RWPE1 (cell line): Measurements from ENCODE around the gene ACTRT2.

Source experiments
- CTCF ChIA-PET: fragments of 350-600 bp; sonication (Branson Sonifier 250); formaldehyde crosslinking; extraction: SDS; loops from one replicate; lab custom pipeline; 2021; lab: Yijun Ruan, JAX
- POLR2A ChIA-PET: fragments of 400-600 bp; formaldehyde crosslinking; extraction: SDS; loops from one replicate; lab custom pipeline; 2020; ENCODE audit warnings: antibody characterized with exemption; ENCODE audit not compliant: low non-redundant PET; lab: Yijun Ruan, JAX
- DNase-seq: peaks from one replicate; pipeline ENCODE4 v3.0.0; 2012; ENCODE audit warnings: low spot score
- H3K27ac ChIP-seq: fragments of 450-650 bp; 2 replicates; pipeline ENCODE4 v1.5.1; 2017
- TF ChIP-seq, protein P1 (sequence below): fragments of 450-650 bp; conservative IDR thresholded peaks from 2 replicates; pipeline ENCODE4 v1.5.1; 2017; ENCODE audit warnings: low read depth, mild to moderate bottlenecking

Gene ACTRT2

GRCh38 chr1:3037281-3038040 lies 16.2 kb downstream of the ACTRT2 start:
- no peak overlapping the region for H3K27ac ChIP-seq
- TF ChIP-seq, protein P1, sequence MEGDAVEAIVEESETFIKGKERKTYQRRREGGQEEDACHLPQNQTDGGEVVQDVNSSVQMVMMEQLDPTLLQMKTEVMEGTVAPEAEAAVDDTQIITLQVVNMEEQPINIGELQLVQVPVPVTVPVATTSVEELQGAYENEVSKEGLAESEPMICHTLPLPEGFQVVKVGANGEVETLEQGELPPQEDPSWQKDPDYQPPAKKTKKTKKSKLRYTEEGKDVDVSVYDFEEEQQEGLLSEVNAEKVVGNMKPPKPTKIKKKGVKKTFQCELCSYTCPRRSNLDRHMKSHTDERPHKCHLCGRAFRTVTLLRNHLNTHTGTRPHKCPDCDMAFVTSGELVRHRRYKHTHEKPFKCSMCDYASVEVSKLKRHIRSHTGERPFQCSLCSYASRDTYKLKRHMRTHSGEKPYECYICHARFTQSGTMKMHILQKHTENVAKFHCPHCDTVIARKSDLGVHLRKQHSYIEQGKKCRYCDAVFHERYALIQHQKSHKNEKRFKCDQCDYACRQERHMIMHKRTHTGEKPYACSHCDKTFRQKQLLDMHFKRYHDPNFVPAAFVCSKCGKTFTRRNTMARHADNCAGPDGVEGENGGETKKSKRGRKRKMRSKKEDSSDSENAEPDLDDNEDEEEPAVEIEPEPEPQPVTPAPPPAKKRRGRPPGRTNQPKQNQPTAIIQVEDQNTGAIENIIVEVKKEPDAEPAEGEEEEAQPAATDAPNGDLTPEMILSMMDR, result no peak
- DNase-seq, result no peak
- ChIA-PET CTCF (no interaction called here), POLR2A (no interaction called here)

GRCh38 chr1:3038113-3038551 lies 16.9 kb downstream of the ACTRT2 start:
- DNase-seq, result no peak
- TF ChIP-seq, protein P1, result no peak
- no peak overlapping the region for H3K27ac ChIP-seq
- ChIA-PET CTCF (no interaction called here), POLR2A (no interaction called here)

DNA sequence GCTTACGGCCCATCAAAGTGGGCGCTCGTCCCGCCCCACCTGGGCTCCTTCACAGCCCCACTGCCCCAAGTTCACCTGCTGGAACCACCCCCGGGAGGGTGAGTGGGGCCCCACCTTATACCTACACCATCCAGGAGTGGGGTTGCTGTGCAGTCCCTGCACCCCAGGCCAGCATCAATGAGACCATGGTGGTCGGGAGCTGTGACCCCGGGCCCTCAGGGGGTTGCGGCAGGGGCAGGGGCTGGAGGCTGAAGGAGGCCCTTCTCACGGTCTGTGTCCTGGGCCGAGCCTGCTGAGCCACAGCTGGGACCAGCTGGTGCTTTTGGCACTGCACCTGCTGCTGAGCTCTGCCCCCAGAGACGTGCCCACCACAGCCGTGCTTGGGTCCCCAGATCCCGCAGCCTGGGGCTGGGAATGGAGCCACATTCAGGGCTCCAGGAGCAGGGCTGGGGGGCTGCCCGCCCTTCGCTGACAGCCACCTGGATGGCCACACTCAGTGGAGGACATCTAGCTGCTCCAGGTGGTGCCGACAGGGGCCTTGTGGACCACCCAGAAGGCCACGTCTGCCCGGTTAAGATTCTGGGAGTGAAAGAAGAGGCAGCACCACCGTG lies 17.4 kb downstream of the ACTRT2 start:
- ChIA-PET POLR2A (no interaction called here), CTCF (no interaction called here)

GRCh38 chr1:3040004-3040403 lies 18.7 kb downstream of the ACTRT2 start:
- H3K27ac ChIP-seq, result no peak overlapping the region
- CTCF ChIA-PET, result no interaction called here
- DNase-seq, result no peak
- POLR2A ChIA-PET, result no interaction called here
- TF ChIP-seq, protein P1, result no peak

More for the DNA sequence above, 17.4 kb downstream of the ACTRT2 start:
- TF ChIP-seq, protein P1, result no peak
- H3K27ac ChIP-seq, result no peak overlapping the region
- no peak for DNase-seq

- TF ChIP-seq, protein P1, result no peak
- H3K27ac ChIP-seq, result no peak overlapping the region
- POLR2A ChIA-PET, result no interaction called here
- CTCF ChIA-PET, result no interaction called here
- DNase-seq, result no peak
Observed at GRCh38 chr1:3042481-3042880, 21.2 kb downstream of the ACTRT2 start.

GRCh38 chr1:3049164-3049563 lies 27.9 kb downstream of the ACTRT2 start:
- no peak overlapping the region for H3K27ac ChIP-seq
- no peak for DNase-seq
- POLR2A ChIA-PET, result no interaction called here
- CTCF ChIA-PET, result no interaction called here
- TF ChIP-seq, protein P1, result no peak
